H1 (cell line): ENCODE data around the gene IL17RD. TPM values are rescaled to one million over a fixed set of nuclear protein-coding genes. Genes with fewer than 3 reads are reported as not detected.
A peak's percentile ranks its signal among the peaks of the same experiment; 100 is the strongest.

Experiments
- CTCF ChIA-PET: fragments of 300-600 bp; sonication (Branson Sonifier 250); formaldehyde crosslinking; loops from one replicate; lab custom pipeline; 2021; ENCODE audit not compliant: partially characterized antibody; lab: Charles Lee
- POLR2A ChIA-PET: fragments of 300-600 bp; sonication (Branson Sonifier 250); formaldehyde crosslinking; loops from one replicate; lab custom pipeline; 2021; ENCODE audit warnings: inconsistent platforms; ENCODE audit not compliant: partially characterized antibody; lab: Charles Lee
- DNase-seq, 2 experiments: peaks; one replicate each; pipeline versions ENCODE4 v3.0.0 to v3.0.0-alpha.2; 2010 to 2022; ENCODE audit warnings: low spot score in 2 of 2, low read depth in 1 of 2, mixed read lengths in 1 of 2
- FAIRE-seq: peaks from 2 replicates; lab custom pipeline; 2011; peaks lifted over from hg19 to GRCh38; lab: Jason Lieb, UNC
- H2AFZ ChIP-seq: 2 replicates; pipeline ENCODE4 v1.8.1; 2012; ENCODE audit warnings: low read length, inconsistent platforms
- H2AK5ac ChIP-seq: 2 replicates; pipeline ENCODE4 v1.6.1; 2013; ENCODE audit warnings: low read depth, low read length
- H2BK120ac ChIP-seq: replicated peaks from 2 replicates; pipeline ENCODE3; 2013; ENCODE audit warnings: low read depth, low read length, inconsistent platforms
- H2BK12ac ChIP-seq: 2 replicates; pipeline ENCODE4 v1.6.1; 2013; ENCODE audit warnings: low read depth, low read length
- H2BK15ac ChIP-seq: 2 replicates; pipeline ENCODE4 v1.6.1; 2013; ENCODE audit warnings: low read length
- H2BK20ac ChIP-seq: 2 replicates; pipeline ENCODE4 v1.6.1; 2013; ENCODE audit warnings: low read length
- H2BK5ac ChIP-seq: 2 replicates; pipeline ENCODE4 v1.6.1; 2013; ENCODE audit warnings: low read depth, low read length
- H3K14ac ChIP-seq: 2 replicates; pipeline ENCODE4 v1.6.1; 2013; ENCODE audit warnings: inconsistent platforms; ENCODE audit not compliant: insufficient read length
- H3K18ac ChIP-seq: 2 replicates; pipeline ENCODE4 v1.6.1; 2013; ENCODE audit warnings: low read length; ENCODE audit errors: extremely low read depth
- H3K23ac ChIP-seq: 2 replicates; pipeline ENCODE4 v1.6.1; 2013; ENCODE audit warnings: inconsistent platforms; ENCODE audit not compliant: insufficient read length
- H3K23me2 ChIP-seq: 2 replicates; pipeline ENCODE4 v1.6.1; 2013; ENCODE audit warnings: low read depth, low read length
- H3K27ac ChIP-seq: 2 replicates; pipeline ENCODE4 v1.6.1; 2011; ENCODE audit warnings: low read depth, low read length, inconsistent platforms
- H3K27me3 ChIP-seq, 4 experiments: replicated peaks in 1 of 4; 1 replicate in 1 of 4; 2 replicates in 3 of 4; pipeline versions ENCODE4 v1.6.1 to v1.8.1; 2011 to 2013; ENCODE audit warnings: low read length in 3 of 4, mild to moderate bottlenecking in 3 of 4, inconsistent platforms in 2 of 4, mixed read lengths in 2 of 4, moderate library complexity in 1 of 4; ENCODE audit not compliant: control insufficient read depth in 3 of 4, insufficient read depth in 3 of 4; ENCODE audit errors: extremely low read depth in 1 of 4
- H3K36me3 ChIP-seq, 4 experiments: 2 replicates each; pipeline versions ENCODE4 v1.6.1 to v1.8.1; 2011 to 2013; ENCODE audit warnings: mild to moderate bottlenecking in 4 of 4, low read length in 3 of 4, moderate library complexity in 2 of 4, control low read depth in 1 of 4, inconsistent platforms in 1 of 4; ENCODE audit not compliant: insufficient read depth in 4 of 4, control insufficient read depth in 2 of 4
- H3K4ac ChIP-seq: replicated peaks from 2 replicates; pipeline ENCODE3; 2013; ENCODE audit warnings: low read length, low read depth, mixed read lengths, inconsistent platforms; ENCODE audit not compliant: insufficient read length
- H3K4me1 ChIP-seq, 4 experiments: replicated peaks in 1 of 4; 1 replicate in 1 of 4; 2 replicates in 3 of 4; pipeline versions ENCODE4 v1.6.1 to v1.8.1; 2011 to 2013; ENCODE audit warnings: low read length in 3 of 4, inconsistent platforms in 2 of 4, mixed read lengths in 1 of 4; ENCODE audit not compliant: insufficient read depth in 4 of 4, control insufficient read depth in 3 of 4
- H3K4me2 ChIP-seq, 2 experiments: 2 replicates each; pipeline versions ENCODE4 v1.6.1 to v1.8.1; 2011 to 2013; ENCODE audit warnings: low read depth in 2 of 2, low read length in 2 of 2, control low read depth in 1 of 2, inconsistent platforms in 1 of 2, mild to moderate bottlenecking in 1 of 2; ENCODE audit not compliant: insufficient read depth in 1 of 2
- H3K4me3 ChIP-seq, 4 experiments: fragments of 200-600, 300-600 bp in 1 of 4; sonication (generic), shearing (Covaris generic), sonication (Bioruptor Twin) in 1 of 4; 2 replicates each; pipeline versions ENCODE4 v1.5.1 to v1.8.1; 2011 to 2016; ENCODE audit warnings: low read length in 4 of 4, low read depth in 3 of 4, control low read depth in 2 of 4, inconsistent platforms in 2 of 4, mild to moderate bottlenecking in 2 of 4, mixed read lengths in 1 of 4, moderate library complexity in 1 of 4; ENCODE audit not compliant: insufficient read depth in 2 of 4; ENCODE audit errors: extremely low read depth in 1 of 4
- H3K56ac ChIP-seq: replicated peaks from 2 replicates; pipeline ENCODE3; 2013; ENCODE audit warnings: low read depth, mild to moderate bottlenecking, mixed read lengths, low read length, inconsistent platforms; ENCODE audit not compliant: insufficient read length
- H3K79me1 ChIP-seq: 2 replicates; pipeline ENCODE4 v1.6.1; 2013; ENCODE audit warnings: low read depth, low read length, control low read depth
- H3K79me2 ChIP-seq, 2 experiments: 2 replicates each; pipeline versions ENCODE4 v1.6.1 to v1.8.1; 2012 to 2013; ENCODE audit warnings: low read length in 2 of 2, mild to moderate bottlenecking in 2 of 2, inconsistent platforms in 1 of 2; ENCODE audit not compliant: insufficient read depth in 2 of 2, control insufficient read depth in 1 of 2
- H3K9ac ChIP-seq, 4 experiments: replicated peaks in 1 of 4; 1 replicate in 1 of 4; 2 replicates in 3 of 4; pipeline versions ENCODE4 v1.6.1 to v1.8.1; 2011 to 2013; ENCODE audit warnings: low read depth in 3 of 4, low read length in 3 of 4, control low read depth in 2 of 4, mild to moderate bottlenecking in 2 of 4, moderate library complexity in 2 of 4, inconsistent platforms in 1 of 4; ENCODE audit errors: extremely low read depth in 1 of 4
- H3K9me3 ChIP-seq, 2 experiments: 2 replicates each; pipeline versions ENCODE4 v1.6.1 to v1.8.1; 2012 to 2013; ENCODE audit warnings: mild to moderate bottlenecking in 2 of 2, moderate library complexity in 2 of 2, control low read depth in 1 of 2, inconsistent platforms in 1 of 2, low read depth in 1 of 2, low read length in 1 of 2, mixed read lengths in 1 of 2; ENCODE audit not compliant: insufficient read depth in 2 of 2
- H4K20me1 ChIP-seq, 2 experiments: replicated peaks in 1 of 2; 2 replicates each; pipeline versions ENCODE3 to v1.8.1; 2011 to 2013; ENCODE audit warnings: inconsistent platforms in 2 of 2, low read length in 2 of 2, mild to moderate bottlenecking in 1 of 2; ENCODE audit not compliant: insufficient read depth in 2 of 2, control insufficient read depth in 1 of 2
- H4K5ac ChIP-seq: 2 replicates; pipeline ENCODE4 v1.6.1; 2013; ENCODE audit warnings: low read length, low read depth, mixed read lengths, inconsistent platforms; ENCODE audit not compliant: insufficient read length
- H4K8ac ChIP-seq: 2 replicates; pipeline ENCODE4 v1.8.0; 2013; ENCODE audit warnings: mild to moderate bottlenecking, moderate library complexity, low read length, inconsistent platforms; ENCODE audit not compliant: insufficient read depth; ENCODE audit errors: extremely low read depth
- H4K91ac ChIP-seq: replicated peaks from 2 replicates; pipeline ENCODE3; 2013; ENCODE audit warnings: low read length, mixed read lengths, inconsistent platforms; ENCODE audit not compliant: insufficient read length
- BACH1 ChIP-seq: IDR thresholded peaks from 2 replicates; pipeline ENCODE4 v1.6.1; 2012; ENCODE audit warnings: low read length, improper control_type of control experiment
- CREB1 ChIP-seq: IDR thresholded peaks from 2 replicates; pipeline ENCODE4 v1.6.1; 2012; ENCODE audit warnings: inconsistent platforms
- CTBP2 ChIP-seq: IDR thresholded peaks from 2 replicates; pipeline ENCODE4 v1.7.0; 2011; ENCODE audit warnings: borderline replicate concordance, mild to moderate bottlenecking, moderate library complexity, mixed read lengths, low read length; ENCODE audit not compliant: insufficient read depth, insufficient read length
- EGR1 ChIP-seq: IDR thresholded peaks from 2 replicates; pipeline ENCODE4 v1.6.1; 2011; ENCODE audit warnings: low read depth, low read length, borderline replicate concordance
- HDAC2 ChIP-seq, 2 experiments: fragments of 300-600 bp in 1 of 2; sonication (generic) in 1 of 2; IDR thresholded peaks; 2 replicates each; pipeline ENCODE4 v1.6.1; 2011 to 2012; ENCODE audit warnings: low read depth in 2 of 2, low read length in 2 of 2, mild to moderate bottlenecking in 2 of 2, moderate library complexity in 2 of 2, borderline replicate concordance in 1 of 2, inconsistent platforms in 1 of 2
- NRF1 ChIP-seq: IDR thresholded peaks from 2 replicates; pipeline ENCODE4 v1.6.1; 2011; ENCODE audit warnings: mild to moderate bottlenecking, low read depth, low read length, improper control_type of control experiment
- POU5F1 ChIP-seq: IDR thresholded peaks from 2 replicates; pipeline ENCODE4 v1.6.1; 2011; ENCODE audit warnings: low read depth, mild to moderate bottlenecking, low read length, moderate library complexity
- RBBP5 ChIP-seq: IDR thresholded peaks from 2 replicates; pipeline ENCODE4 v1.7.1; 2012; ENCODE audit warnings: low read depth, mild to moderate bottlenecking, inconsistent platforms, low read length, moderate library complexity, borderline replicate concordance
- RXRA ChIP-seq: IDR thresholded peaks from 2 replicates; pipeline ENCODE4 v1.6.1; 2011; ENCODE audit warnings: low read depth, mild to moderate bottlenecking, low read length, moderate library complexity; ENCODE audit not compliant: insufficient read depth
- SAP30 ChIP-seq: fragments of 300-600 bp; sonication (generic); IDR thresholded peaks from 2 replicates; pipeline ENCODE4 v1.7.1; 2012; ENCODE audit warnings: low read length, moderate library complexity, mild to moderate bottlenecking, inconsistent platforms; ENCODE audit not compliant: insufficient read depth, insufficient replicate concordance
- TAF1 ChIP-seq: IDR thresholded peaks from 2 replicates; pipeline ENCODE4 v1.6.1; 2011; ENCODE audit warnings: mild to moderate bottlenecking, low read depth, low read length
- WGBS, 2 experiments: shearing (Covaris generic) in 1 of 2; methylation state at CpG; one replicate each; pipeline versions ENCODE4 v1.1.6 to v1.1.7; 2013 to 2015; ENCODE audit warnings: low lambda C conversion rate in 2 of 2, mixed read lengths in 2 of 2, inconsistent platforms in 1 of 2, low coverage in 1 of 2, missing lambda C conversion rate in 1 of 2; ENCODE audit not compliant: insufficient replicate concordance in 2 of 2, insufficient coverage in 1 of 2, insufficient read length in 1 of 2; ENCODE audit errors: extremely low coverage in 1 of 2, missing lambda C conversion rate in 1 of 2; 5-methylcytosine and 5-hydroxymethylcytosine counted together
- polyA plus RNA-seq, 7 experiments: library from polyadenylated mRNA; depleted of rRNA in 3 of 7; stranded (reverse) in 5 of 7; unstranded in 2 of 7; fragments of >200 nt in 5 of 7; fragments of 200-250 nt in 2 of 7; gene quantifications; 1 replicate in 5 of 7; 2 replicates in 1 of 7; 4 replicates in 1 of 7; pipeline versions ENCODE4 v1.2.1 to v1.2.3, GENCODE V29; 2011 to 2013; ENCODE audit warnings: missing spikeins in 2 of 7, mixed read lengths in 2 of 7
- total RNA-seq: library from RNA; stranded (reverse); fragmentation: NEBNext Ultra II Directional; extraction: Animal tissue kit (Norgen Biotek cat#: 25700); gene quantifications from 2 replicates; pipeline ENCODE4 v1.2.1, GENCODE V29; 2021

Gene IL17RD
- total and polyA plus RNA-seq, 2 of the 8 experiments (the other 6 are each of a cell fraction or from before 2014, with no cell fraction given): 10.9 to 48.9 TPM

DNA sequence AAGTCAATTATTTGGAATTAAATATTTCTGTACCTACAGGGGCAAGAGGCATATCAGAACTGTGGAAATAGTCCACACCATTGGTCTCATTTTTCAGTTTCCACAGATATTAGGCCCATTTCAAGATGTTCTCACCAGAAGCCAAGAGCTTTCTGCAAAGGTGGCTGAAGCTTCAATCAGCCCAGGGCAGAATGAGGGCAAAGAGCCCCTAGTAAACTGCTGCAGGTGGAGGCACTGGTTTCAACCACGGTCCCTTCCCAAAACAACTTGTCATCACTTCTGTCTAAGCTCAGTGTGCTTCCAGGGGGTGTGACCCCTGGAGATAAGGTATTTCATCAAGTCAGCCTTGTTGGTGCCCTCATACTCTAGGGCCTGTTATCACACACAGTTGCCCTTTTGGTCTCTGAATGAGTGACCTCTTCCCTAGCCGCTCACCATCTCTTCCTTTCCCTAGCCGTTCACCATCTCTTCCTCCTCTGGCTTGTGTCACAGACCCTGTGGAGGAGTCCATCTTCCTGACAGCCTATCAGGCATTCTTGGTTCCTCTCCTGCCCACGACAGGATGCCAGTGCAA, 21.2 kb downstream of the IL17RD start:
- H3K4me1 ChIP-seq: peaks cover 6 to 12% (median 11%) of the 10 kb centered on the region in 4 experiments; a peak in 6 of 7 replicates
- no peak overlapping the region; the same call in 1 of the 2 replicates for H2BK15ac ChIP-seq
- no peak for TF ChIP-seq RXRA
- no peak for TF ChIP-seq SAP30
- no peak for TF ChIP-seq RBBP5
- no peak for TF ChIP-seq HDAC2 (IDR thresholded peaks at IDR 0.05; ENCODE audit: borderline replicate concordance in 1 of 2, low read depth in 2 of 2, low read length in 2 of 2)
- no peak for TF ChIP-seq CREB1
- no peak for TF ChIP-seq EGR1
- TF ChIP-seq BACH1: no peak
- no peak for TF ChIP-seq POU5F1
- TF ChIP-seq NRF1: no peak
- no peak for TF ChIP-seq CTBP2
- TF ChIP-seq TAF1: no peak

More for the DNA sequence above, 21.2 kb downstream of the IL17RD start:
- POLR2A ChIA-PET: interaction anchor here (0.5 to 4.8 kb wide), 11 partner anchors 9 to 993 kb away, joined by 3 to 39 read pairs (median 4); no protein-coding TSS in a partner anchor
- Histone ChIP-seq H3K4me2 (no peak overlapping the region), H3K4ac (no peak overlapping the region), H2AK5ac (no peak overlapping the region), H3K79me1 (peaks cover 7% of the 10 kb centered on the region; the same call in 1 of the 2 replicates), H3K23ac (no peak overlapping the region), H2BK20ac (no peak overlapping the region), H4K20me1 (peaks cover 0 to 7% of the 10 kb centered on the region in 2 experiments), H3K56ac (no peak overlapping the region), H3K18ac (no peak overlapping the region), H3K23me2 (no peaks in the 10 kb centered on the region), H3K14ac (no peak overlapping the region), H3K9me3 (no peaks in the 10 kb centered on the region), H4K5ac (no peak overlapping the region), H2BK120ac (no peak overlapping the region), H2AFZ (no peak overlapping the region), H4K91ac (no peak overlapping the region), H3K9ac (no peak overlapping the region), H3K79me2 (no peaks in the 10 kb centered on the region; a peak in 2 of 4 replicates), H3K4me3 (no peak overlapping the region), H2BK5ac (0 out of 2 replicates have a peak overlapping the region, but pooled peaks have one; percentile 19), H3K27me3 (no peaks in the 10 kb centered on the region), H2BK12ac (no peak overlapping the region; the same call in 1 of the 2 replicates), H3K36me3 (no peaks in the 10 kb centered on the region), H3K27ac (no peak overlapping the region), H4K8ac (no peak overlapping the region)
- no peak for FAIRE-seq
- CTCF ChIA-PET: interaction anchor here (0.7 to 2.7 kb wide), 8 partner anchors 8 to 43 kb away, joined by 3 to 11 read pairs (median 4); no protein-coding TSS in a partner anchor
- WGBS, 2 experiments: 86% methylated on average over 4 of the region's 4 CpGs; no CpG with 5 or more reads in 1 of the 2 experiments
- no peak for DNase-seq
